Neural progenitor cell (in vitro differentiated cells): ENCODE results near the gene FAM124A.

ENCODE experiments used
- CTCF ChIP-seq: fragments of 200-600 bp; sonication (generic); IDR thresholded peaks from 2 replicates; pipeline ENCODE4 v1.5.1; 2017; ENCODE audit warnings: antibody characterized with exemption, mild to moderate bottlenecking
- EZH2 ChIP-seq: fragments of 200-600 bp; sonication (generic); IDR thresholded peaks from 2 replicates; pipeline ENCODE4 v1.6.1; 2017; ENCODE audit warnings: antibody characterized with exemption, mild to moderate bottlenecking, moderate library complexity
- EZH2phosphoT487 ChIP-seq: fragments of 200-600 bp; sonication (generic); IDR thresholded peaks from 2 replicates; pipeline ENCODE4 v1.6.1; 2017; ENCODE audit warnings: antibody characterized with exemption

GRCh38 chr13:51246025-51246417 lies 23.8 kb downstream of the FAM124A start:
- TF ChIP-seq CTCF, result no peak
- no peak for TF ChIP-seq EZH2
- TF ChIP-seq EZH2phosphoT487, result no peak
